Astrocyte (in vitro differentiated cells and primary cell): ENCODE measurements around the gene PLA2G3. TPM values are rescaled to one million over a fixed set of nuclear protein-coding genes. Genes with fewer than 3 reads are reported as not detected.

Source experiments
- DNase-seq: peaks from one replicate; pipeline ENCODE4 v3.0.0-alpha.2; 2010; ENCODE audit warnings: low read depth
- FAIRE-seq: peaks from 2 replicates; lab custom pipeline; 2011; peaks lifted over from hg19 to GRCh38; lab: Jason Lieb, UNC
- H2AFZ ChIP-seq: 2 replicates; pipeline ENCODE4 v1.6.0; 2012; ENCODE audit warnings: low read depth, low read length, inconsistent platforms
- H3K27ac ChIP-seq: 2 replicates; pipeline ENCODE4 v1.5.1; 2011; ENCODE audit warnings: low read depth, low read length, inconsistent platforms
- H3K27me3 ChIP-seq: 2 replicates; pipeline ENCODE4 v1.6.0; 2011; ENCODE audit warnings: low read length, inconsistent platforms; ENCODE audit not compliant: insufficient read depth
- H3K36me3 ChIP-seq: 2 replicates; pipeline ENCODE4 v1.5.1; 2011; ENCODE audit warnings: low read length, inconsistent platforms; ENCODE audit not compliant: insufficient read depth
- H3K4me1 ChIP-seq: 2 replicates; pipeline ENCODE4 v1.5.1; 2011; ENCODE audit warnings: low read length, inconsistent platforms; ENCODE audit not compliant: insufficient read depth
- H3K4me2 ChIP-seq: 2 replicates; pipeline ENCODE4 v1.6.0; 2012; ENCODE audit warnings: low read length, inconsistent platforms
- H3K4me3 ChIP-seq: 2 replicates; pipeline ENCODE4 v1.5.1; 2011; ENCODE audit warnings: low read depth, mild to moderate bottlenecking, low read length, inconsistent platforms; ENCODE audit not compliant: insufficient read depth
- H3K79me2 ChIP-seq: 2 replicates; pipeline ENCODE4 v1.6.0; 2012; ENCODE audit warnings: mild to moderate bottlenecking, low read length, inconsistent platforms; ENCODE audit not compliant: insufficient read depth
- H3K9ac ChIP-seq: 2 replicates; pipeline ENCODE4 v1.6.0; 2012; ENCODE audit warnings: mild to moderate bottlenecking, low read length, inconsistent platforms
- H3K9me3 ChIP-seq: 2 replicates; pipeline ENCODE4 v1.5.1; 2012; ENCODE audit warnings: low read depth, mild to moderate bottlenecking, low read length, inconsistent platforms; ENCODE audit not compliant: insufficient read depth
- H4K20me1 ChIP-seq: 2 replicates; pipeline ENCODE4 v1.6.0; 2012; ENCODE audit warnings: low read length, inconsistent platforms; ENCODE audit not compliant: insufficient read depth
- H3K27ac Mint-ChIP-seq: one replicate; pipeline ENCODE4 v1.8.0; 2021; ENCODE audit warnings: mild to moderate bottlenecking, mixed read lengths; ENCODE audit not compliant: unreplicated experiment
- H3K27me3 Mint-ChIP-seq: one replicate; pipeline ENCODE4 v1.8.0; 2021; ENCODE audit warnings: low read depth, mixed read lengths; ENCODE audit not compliant: unreplicated experiment
- H3K36me3 Mint-ChIP-seq: one replicate; pipeline ENCODE4 v1.8.0; 2021; ENCODE audit warnings: low read depth, mixed read lengths; ENCODE audit not compliant: unreplicated experiment
- H3K4me1 Mint-ChIP-seq: one replicate; pipeline ENCODE4 v1.8.0; 2021; ENCODE audit warnings: low read depth, mixed read lengths; ENCODE audit not compliant: unreplicated experiment
- H3K4me3 Mint-ChIP-seq: one replicate; pipeline ENCODE4 v1.8.0; 2021; ENCODE audit warnings: mild to moderate bottlenecking, moderate library complexity, mixed read lengths; ENCODE audit not compliant: unreplicated experiment
- H3K9me3 Mint-ChIP-seq: one replicate; pipeline ENCODE4 v1.8.0; 2021; ENCODE audit warnings: mild to moderate bottlenecking, mixed read lengths; ENCODE audit not compliant: unreplicated experiment
- CTCF ChIP-seq: IDR thresholded peaks from 2 replicates; pipeline ENCODE4 v1.5.1; 2011; ENCODE audit warnings: low read depth, mild to moderate bottlenecking, inconsistent platforms, low read length, moderate library complexity; ENCODE audit not compliant: insufficient read depth
- EZH2 ChIP-seq: IDR thresholded peaks from 2 replicates; pipeline ENCODE4 v1.6.1; 2012; ENCODE audit warnings: mild to moderate bottlenecking, low read length, inconsistent platforms; ENCODE audit not compliant: insufficient read depth
- total RNA-seq: library from RNA; stranded (reverse); gene quantifications from 2 replicates; pipeline ENCODE4 v1.2.1, GENCODE V29; 2021

Gene PLA2G3
- total RNA-seq, 1 donor from 2014 or later, result not detected

GRCh38 chr22:31143038-31143437 is 2.7 kb upstream of the PLA2G3 start:
- no peak for TF ChIP-seq CTCF
- no peak for TF ChIP-seq EZH2
- DNase-seq, result no peak
- no peak for FAIRE-seq
- Histone ChIP-seq H3K4me2 (no peak overlapping the region), H3K27me3 (peaks cover 7% of the 10 kb centered on the region), H3K79me2 (no peaks in the 10 kb centered on the region), H3K9me3 (no peaks in the 10 kb centered on the region), H3K36me3 (no peaks in the 10 kb centered on the region), H3K4me3 (no peak overlapping the region), H3K4me1 (peaks cover 3% of the 10 kb centered on the region), H2AFZ (no peak overlapping the region), H4K20me1 (no peaks in the 10 kb centered on the region), H3K27ac (no peak overlapping the region), H3K9ac (no peak overlapping the region)
- H3K36me3 Mint-ChIP-seq, result no peaks in the 10 kb centered on the region
- H3K4me1 Mint-ChIP-seq, result no peaks in the 10 kb centered on the region
- H3K4me3 Mint-ChIP-seq, result no peak overlapping the region
- peaks cover 20% of the 10 kb centered on the region for H3K9me3 Mint-ChIP-seq
- peaks cover 35% of the 10 kb centered on the region for H3K27me3 Mint-ChIP-seq
- H3K27ac Mint-ChIP-seq, result no peak overlapping the region

- Histone ChIP-seq H3K27ac (no peak overlapping the region), H3K4me1 (peaks cover 3% of the 10 kb centered on the region), H3K9ac (no peak overlapping the region), H3K4me3 (no peak overlapping the region), H4K20me1 (no peaks in the 10 kb centered on the region), H3K9me3 (no peaks in the 10 kb centered on the region), H3K79me2 (no peaks in the 10 kb centered on the region), H3K27me3 (peaks cover 7% of the 10 kb centered on the region), H3K4me2 (no peak overlapping the region), H3K36me3 (no peaks in the 10 kb centered on the region), H2AFZ (no peak overlapping the region)
- DNase-seq (no peak), FAIRE-seq (no peak)
- peaks cover 37% of the 10 kb centered on the region for H3K27me3 Mint-ChIP-seq
- no peaks in the 10 kb centered on the region for H3K4me1 Mint-ChIP-seq
- H3K36me3 Mint-ChIP-seq, result no peaks in the 10 kb centered on the region
- TF ChIP-seq CTCF (no peak), EZH2 (no peak)
- peaks cover 16% of the 10 kb centered on the region for H3K9me3 Mint-ChIP-seq
- no peak overlapping the region for H3K4me3 Mint-ChIP-seq
- no peak overlapping the region for H3K27ac Mint-ChIP-seq
Measured at GRCh38 chr22:31142285-31142684, 2.0 kb upstream of the PLA2G3 start.

- Histone ChIP-seq H3K27me3 (peaks cover 7% of the 10 kb centered on the region), H3K36me3 (no peaks in the 10 kb centered on the region), H3K9ac (no peak overlapping the region), H3K9me3 (no peaks in the 10 kb centered on the region), H3K27ac (no peak overlapping the region), H3K4me3 (no peak overlapping the region), H3K4me1 (peaks cover 3% of the 10 kb centered on the region), H3K4me2 (no peak overlapping the region), H2AFZ (no peak overlapping the region), H3K79me2 (no peaks in the 10 kb centered on the region), H4K20me1 (no peaks in the 10 kb centered on the region)
- Mint-ChIP-seq H3K9me3 (peaks cover 13% of the 10 kb centered on the region), H3K36me3 (no peaks in the 10 kb centered on the region), H3K4me3 (no peak overlapping the region), H3K27me3 (peaks cover 40% of the 10 kb centered on the region), H3K27ac (no peak overlapping the region), H3K4me1 (no peaks in the 10 kb centered on the region)
- FAIRE-seq, result no peak
- DNase-seq, result no peak
- TF ChIP-seq CTCF, result no peak
- TF ChIP-seq EZH2, result no peak
Measured at GRCh38 chr22:31141551-31141950, 1.2 kb upstream of the PLA2G3 start.
